Activated naive CD8-positive, alpha-beta T cell treated with anti-CD3 and anti-CD28 coated beads, Interleukin-2, amount 10 ng/mL, durations not matched to agents 7 days and 5 days (primary cell): ENCODE data around the gene TAF3. TPM values are rescaled to one million over a fixed set of nuclear protein-coding genes. Genes with fewer than 3 reads are reported as not detected.

Experiments used
- ATAC-seq: fragments of 150-1000 bp; cut with Tn5 transposase; one replicate; pipeline ENCODE4 v1.10.0; 2021; ENCODE audit warnings: low read depth, moderate library complexity
- POLR2A ChIA-PET: fragments of 350-600 bp; sonication (Branson Sonifier 250); formaldehyde crosslinking; loops from one replicate; lab custom pipeline; 2021; ENCODE audit warnings: antibody characterized with exemption; lab: Charles Lee
- DNase-seq: peaks from one replicate; pipeline ENCODE4 v3.0.0; 2021
- H3K27ac Mint-ChIP-seq: one replicate; pipeline ENCODE4 v1.8.0; 2022; ENCODE audit warnings: mild to moderate bottlenecking, mixed read lengths
- H3K27me3 Mint-ChIP-seq: one replicate; pipeline ENCODE4 v1.8.0; 2022; ENCODE audit warnings: mild to moderate bottlenecking, moderate library complexity, mixed read lengths
- H3K36me3 Mint-ChIP-seq: one replicate; pipeline ENCODE4 v1.8.0; 2021; ENCODE audit warnings: mild to moderate bottlenecking, mixed read lengths
- H3K4me1 Mint-ChIP-seq: one replicate; pipeline ENCODE4 v1.8.0; 2021; ENCODE audit warnings: mixed read lengths
- H3K4me3 Mint-ChIP-seq: one replicate; pipeline ENCODE4 v1.8.0; 2022; ENCODE audit warnings: mild to moderate bottlenecking, moderate library complexity, mixed read lengths
- H3K9me3 Mint-ChIP-seq: one replicate; pipeline ENCODE4 v1.8.0; 2021; ENCODE audit warnings: mixed read lengths
- total RNA-seq, 2 experiments: library from RNA; stranded (reverse); gene quantifications; one replicate each; pipeline ENCODE4 v1.2.3, GENCODE V29; 2021

Gene TAF3
- total RNA-seq, 2 experiments from 2014 or later: 16.2 to 16.8 TPM

GRCh38 chr10:7819121-7819460 lies 786 bp downstream of the TAF3 start:
- Mint-ChIP-seq H3K4me3 (peak overlapping the region; percentile 92), H3K27me3 (peaks cover 5% of the 10 kb centered on the region), H3K4me1 (peaks cover 16% of the 10 kb centered on the region), H3K27ac (peak overlapping the region; percentile 84), H3K36me3 (peaks cover 3% of the 10 kb centered on the region), H3K9me3 (no peaks in the 10 kb centered on the region)
- ATAC-seq (peak; percentile 40), DNase-seq (no peak)
- POLR2A ChIA-PET: interaction anchor here (1.3 to 3.3 kb wide), 3 partner anchors 9 to 31 kb away, joined by 5 to 43 read pairs (median 6); partner anchors contain the start of genes ATP5F1C and KIN

GRCh38 chr10:7824251-7824650 lies 5.9 kb downstream of the TAF3 start:
- ATAC-seq (no peak), DNase-seq (no peak)
- Mint-ChIP-seq H3K9me3 (no peaks in the 10 kb centered on the region), H3K27me3 (no peaks in the 10 kb centered on the region), H3K4me1 (peaks cover 8% of the 10 kb centered on the region), H3K36me3 (peaks cover 20% of the 10 kb centered on the region), H3K27ac (no peak overlapping the region), H3K4me3 (no peak overlapping the region)
- POLR2A ChIA-PET: no interaction called here

- Mint-ChIP-seq H3K36me3 (peaks cover 22% of the 10 kb centered on the region), H3K4me1 (peaks cover 3% of the 10 kb centered on the region)
Observed at GRCh38 chr10:7826971-7827370, 8.7 kb downstream of the TAF3 start.

GRCh38 chr10:7829289-7829834 lies 11.1 kb downstream of the TAF3 start:
- Mint-ChIP-seq H3K27ac (no peak overlapping the region), H3K4me1 (peaks cover 3% of the 10 kb centered on the region), H3K36me3 (peaks cover 26% of the 10 kb centered on the region), H3K4me3 (no peak overlapping the region), H3K9me3 (no peaks in the 10 kb centered on the region), H3K27me3 (no peaks in the 10 kb centered on the region)
- POLR2A ChIA-PET: no interaction called here
- DNase-seq (no peak), ATAC-seq (no peak)

More at GRCh38 chr10:7826971-7827370, 8.7 kb downstream of the TAF3 start:
- ATAC-seq: no peak
- DNase-seq: no peak
- POLR2A ChIA-PET: no interaction called here
- Mint-ChIP-seq H3K4me3 (no peak overlapping the region), H3K27me3 (no peaks in the 10 kb centered on the region), H3K9me3 (no peaks in the 10 kb centered on the region), H3K27ac (no peak overlapping the region)

- POLR2A ChIA-PET: no interaction called here
- no peaks in the 10 kb centered on the region for H3K9me3 Mint-ChIP-seq
- ATAC-seq (no peak), DNase-seq (no peak)
- H3K36me3 Mint-ChIP-seq: peaks cover 29% of the 10 kb centered on the region
- no peak overlapping the region for H3K27ac Mint-ChIP-seq
- peaks cover 4% of the 10 kb centered on the region for H3K4me1 Mint-ChIP-seq
- H3K4me3 Mint-ChIP-seq: no peak overlapping the region
- no peaks in the 10 kb centered on the region for H3K27me3 Mint-ChIP-seq
Observed at GRCh38 chr10:7832060-7832459, 13.8 kb downstream of the TAF3 start.

- peaks cover 2% of the 10 kb centered on the region for H3K4me1 Mint-ChIP-seq
- H3K36me3 Mint-ChIP-seq: peaks cover 28% of the 10 kb centered on the region
- no peaks in the 10 kb centered on the region for H3K9me3 Mint-ChIP-seq
- H3K27ac Mint-ChIP-seq: no peak overlapping the region
- ATAC-seq (no peak), DNase-seq (no peak)
- H3K4me3 Mint-ChIP-seq: no peak overlapping the region
- POLR2A ChIA-PET: no interaction called here
- no peaks in the 10 kb centered on the region for H3K27me3 Mint-ChIP-seq
Observed at GRCh38 chr10:7833210-7833609, 14.9 kb downstream of the TAF3 start.

GRCh38 chr10:7834262-7834661 lies 16.0 kb downstream of the TAF3 start:
- ATAC-seq (no peak), DNase-seq (no peak)
- H3K4me3 Mint-ChIP-seq: no peak overlapping the region
- peaks cover 34% of the 10 kb centered on the region for H3K36me3 Mint-ChIP-seq
- POLR2A ChIA-PET: no interaction called here
- no peaks in the 10 kb centered on the region for H3K27me3 Mint-ChIP-seq
- H3K4me1 Mint-ChIP-seq: peaks cover 2% of the 10 kb centered on the region
- H3K27ac Mint-ChIP-seq: no peak overlapping the region
- H3K9me3 Mint-ChIP-seq: no peaks in the 10 kb centered on the region

GRCh38 chr10:7836571-7836970 lies 18.3 kb downstream of the TAF3 start:
- peaks cover 1% of the 10 kb centered on the region for H3K4me1 Mint-ChIP-seq
- no peak overlapping the region for H3K4me3 Mint-ChIP-seq
- no peak for ATAC-seq
- H3K27me3 Mint-ChIP-seq: no peaks in the 10 kb centered on the region
- POLR2A ChIA-PET: no interaction called here
- no peak for DNase-seq
- H3K36me3 Mint-ChIP-seq: peaks cover 41% of the 10 kb centered on the region
- no peak overlapping the region for H3K27ac Mint-ChIP-seq
- no peaks in the 10 kb centered on the region for H3K9me3 Mint-ChIP-seq

- Mint-ChIP-seq H3K27ac (no peak overlapping the region), H3K36me3 (peaks cover 7% of the 10 kb centered on the region), H3K4me1 (no peaks in the 10 kb centered on the region), H3K9me3 (no peaks in the 10 kb centered on the region), H3K4me3 (no peak overlapping the region), H3K27me3 (no peaks in the 10 kb centered on the region)
- no peak for DNase-seq
- no peak for ATAC-seq
- POLR2A ChIA-PET: no interaction called here
Observed at GRCh38 chr10:7846591-7846990, 28.3 kb downstream of the TAF3 start.

GRCh38 chr10:7853226-7853842 lies 35.0 kb downstream of the TAF3 start:
- DNase-seq (no peak), ATAC-seq (no peak)
- H3K27ac Mint-ChIP-seq: no peak overlapping the region
- H3K9me3 Mint-ChIP-seq: peaks cover 1% of the 10 kb centered on the region
- H3K4me1 Mint-ChIP-seq: peaks cover 2% of the 10 kb centered on the region
- peaks cover 14% of the 10 kb centered on the region for H3K36me3 Mint-ChIP-seq
- POLR2A ChIA-PET: no interaction called here
- H3K4me3 Mint-ChIP-seq: no peak overlapping the region
- H3K27me3 Mint-ChIP-seq: no peaks in the 10 kb centered on the region

- Mint-ChIP-seq H3K9me3 (peaks cover 1% of the 10 kb centered on the region), H3K27me3 (no peaks in the 10 kb centered on the region), H3K27ac (no peak overlapping the region), H3K4me1 (peaks cover 2% of the 10 kb centered on the region), H3K4me3 (no peak overlapping the region), H3K36me3 (peaks cover 16% of the 10 kb centered on the region)
- DNase-seq (no peak), ATAC-seq (no peak)
- POLR2A ChIA-PET: no interaction called here
Observed at GRCh38 chr10:7853890-7854289, 35.6 kb downstream of the TAF3 start.

GRCh38 chr10:7855205-7855604 lies 36.9 kb downstream of the TAF3 start:
- no peak for ATAC-seq
- Mint-ChIP-seq H3K4me3 (no peak overlapping the region), H3K27ac (no peak overlapping the region), H3K27me3 (no peaks in the 10 kb centered on the region), H3K36me3 (peaks cover 20% of the 10 kb centered on the region), H3K9me3 (peaks cover 1% of the 10 kb centered on the region), H3K4me1 (peaks cover 2% of the 10 kb centered on the region)
- POLR2A ChIA-PET: no interaction called here
- DNase-seq: no peak

GRCh38 chr10:7856678-7857077 lies 38.4 kb downstream of the TAF3 start:
- POLR2A ChIA-PET: no interaction called here
- no peak overlapping the region for H3K4me3 Mint-ChIP-seq
- H3K4me1 Mint-ChIP-seq: peaks cover 2% of the 10 kb centered on the region
- peaks cover 3% of the 10 kb centered on the region for H3K9me3 Mint-ChIP-seq
- H3K27me3 Mint-ChIP-seq: no peaks in the 10 kb centered on the region
- no peak for DNase-seq
- ATAC-seq: no peak
- no peak overlapping the region for H3K27ac Mint-ChIP-seq
- H3K36me3 Mint-ChIP-seq: peaks cover 22% of the 10 kb centered on the region

- H3K36me3 Mint-ChIP-seq: peaks cover 23% of the 10 kb centered on the region
- DNase-seq (no peak), ATAC-seq (no peak)
- H3K4me3 Mint-ChIP-seq: no peak overlapping the region
- peaks cover 2% of the 10 kb centered on the region for H3K4me1 Mint-ChIP-seq
- H3K9me3 Mint-ChIP-seq: peaks cover 6% of the 10 kb centered on the region
- H3K27me3 Mint-ChIP-seq: no peaks in the 10 kb centered on the region
- H3K27ac Mint-ChIP-seq: no peak overlapping the region
- POLR2A ChIA-PET: no interaction called here
Observed at GRCh38 chr10:7857262-7857661, 39.0 kb downstream of the TAF3 start.
